Left lung (tissue), 10 donors: ENCODE results near the gene ZDHHC13. TPM values are rescaled to one million over a fixed set of nuclear protein-coding genes. Genes with fewer than 3 reads are reported as not detected.

ENCODE experiments used
- ATAC-seq: fragments of 200-7000 bp; cut with Tn5 transposase; one replicate; pipeline ENCODE4 v1.9.1; 2020; ENCODE audit warnings: moderate library complexity
- DNase-seq, 4 donors: peaks; one replicate each; pipeline ENCODE4 v3.0.0-alpha.2; 2013 to 2020
- H3K27ac ChIP-seq, 2 donors: fragments of 200-600 bp; sonication (generic) in 1 of 2; one replicate each; pipeline versions ENCODE4 v1.5.0 to v1.8.0; 2020 to 2021
- H3K27me3 ChIP-seq, 2 donors: fragments of 200-600 bp; sonication (generic) in 1 of 2; one replicate each; pipeline versions ENCODE4 v1.5.0 to v1.8.0; 2020 to 2021
- H3K36me3 ChIP-seq, 2 donors: fragments of 200-600 bp; sonication (generic) in 1 of 2; one replicate each; pipeline versions ENCODE4 v1.5.0 to v1.8.0; 2020 to 2021
- H3K4me1 ChIP-seq, 2 donors: fragments of 200-600 bp; one replicate each; pipeline ENCODE4 v1.8.0; 2021
- H3K4me3 ChIP-seq, 2 donors: fragments of 200-600 bp; sonication (generic) in 1 of 2; one replicate each; pipeline versions ENCODE4 v1.5.0 to v1.8.0; 2020 to 2021; ENCODE audit warnings: mild to moderate bottlenecking in 1 of 2
- H3K9me3 ChIP-seq, 2 donors: fragments of 200-600 bp; sonication (generic) in 1 of 2; one replicate each; pipeline versions ENCODE4 v1.5.0 to v1.8.0; 2020 to 2021
- CTCF ChIP-seq, 2 donors: fragments of 200-600 bp; sonication (generic) in 1 of 2; IDR thresholded peaks; one replicate each; pipeline versions ENCODE4 v1.5.0 to v1.8.0; 2021; ENCODE audit warnings: antibody characterized with exemption in 2 of 2
- intact Hi-C, 2 donors: fragments of 100-400 bp; cut with DNase I; formaldehyde crosslinking; loops; one replicate each; pipeline versions ENCODE4 v1.11.2 to v1.14.2; 2022
- polyA plus RNA-seq, 6 donors: library from polyadenylated mRNA; unstranded; fragments of 120-200 nt; gene quantifications; one replicate each; pipeline ENCODE4 v1.2.1, GENCODE V29; 2013; ENCODE audit not compliant: insufficient read length in 6 of 6
- total RNA-seq, 2 donors: library from RNA; stranded (reverse); fragmentation: NEBNext Ultra II Directional; extraction: Animal tissue kit (Norgen Biotek cat#: 25700); gene quantifications; one replicate each; pipeline ENCODE4 v1.2.1, GENCODE V29; 2021
- donor health status: DM: no; HTN: yes; CAD: no.
- donor health status: DM: no; HTN: no; CAD: no.

ZDHHC13 gene
- total and polyA plus RNA-seq, 8 donors = 13.7 to 37.9 (median 25.0) TPM

GRCh38 chr11:19209617-19210370 is 92.8 kb downstream of the ZDHHC13 start:
- H3K27me3 ChIP-seq = peaks cover 0 to 16% of the 10 kb centered on the region in 2 donors
- no peak for TF ChIP-seq CTCF (IDR thresholded peaks at IDR 0.05)
- no peaks in the 10 kb centered on the region for H3K4me1 ChIP-seq
- no peak overlapping the region for H3K4me3 ChIP-seq
- no peaks in the 10 kb centered on the region for H3K36me3 ChIP-seq
- intact Hi-C loops = no loop called here
- ATAC-seq (no peak), DNase-seq (no peak)
- no peak overlapping the region for H3K27ac ChIP-seq
- H3K9me3 ChIP-seq = no peaks in the 10 kb centered on the region

DNA sequence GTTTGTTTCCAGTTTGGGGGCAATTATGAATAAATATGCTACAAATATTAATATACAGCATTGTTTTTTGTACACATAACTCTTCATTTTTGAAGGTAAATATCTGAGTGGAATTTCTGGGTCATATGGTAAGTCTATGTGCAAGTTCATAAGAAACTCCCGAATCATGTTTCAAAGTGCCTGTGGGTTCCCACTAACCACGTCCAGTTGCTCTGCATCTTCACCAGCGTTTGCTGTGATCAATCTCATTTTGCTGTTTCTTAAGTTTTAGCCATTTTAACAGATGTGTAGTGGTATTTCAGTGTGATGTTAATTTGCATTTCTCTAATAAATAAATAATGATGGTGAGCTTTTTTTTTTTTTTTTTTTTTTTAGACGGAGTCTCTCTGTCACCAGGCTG is 99.1 kb downstream of the ZDHHC13 start:
- ATAC-seq (no peak), DNase-seq (no peak)
- no peak for TF ChIP-seq CTCF (IDR thresholded peaks at IDR 0.05)

DNA sequence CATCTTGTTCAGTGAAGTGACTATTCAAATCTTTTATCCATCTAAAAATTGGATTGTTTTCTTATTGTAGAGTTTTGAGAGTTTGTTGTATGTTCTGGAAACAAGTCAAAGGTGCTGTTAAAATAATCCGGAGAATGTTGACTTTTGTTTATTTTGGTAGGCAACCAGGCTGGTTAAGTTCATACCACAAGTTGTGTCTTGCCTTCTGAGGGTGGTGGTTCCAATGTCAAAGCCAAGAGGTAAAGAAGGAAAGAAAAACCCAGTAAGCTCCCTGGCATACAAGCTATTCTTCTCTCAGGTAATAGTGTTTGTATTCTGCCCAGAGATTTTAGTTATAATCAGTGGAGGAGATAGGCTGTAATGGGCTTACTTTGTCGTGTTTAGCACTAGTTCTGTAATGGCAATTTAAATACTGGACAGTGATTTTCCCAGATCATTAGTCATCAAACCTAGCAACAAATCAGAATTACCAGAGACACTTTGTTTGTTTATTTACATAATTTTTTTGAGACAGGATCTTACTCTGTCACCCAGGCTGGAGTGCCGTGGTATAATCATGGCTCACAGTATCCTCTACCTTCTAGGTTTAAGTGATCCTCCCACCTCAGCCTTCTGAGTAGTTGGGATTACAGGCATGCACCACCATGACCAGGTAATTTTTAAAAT is 99.9 kb downstream of the ZDHHC13 start:
- Histone ChIP-seq H3K4me1 (no peaks in the 10 kb centered on the region), H3K36me3 (no peaks in the 10 kb centered on the region), H3K4me3 (no peak overlapping the region), H3K27ac (no peak overlapping the region), H3K9me3 (no peaks in the 10 kb centered on the region), H3K27me3 (peaks cover 0 to 9% of the 10 kb centered on the region in 2 donors)
- ATAC-seq (no peak), DNase-seq (no peak)
- TF ChIP-seq CTCF (IDR thresholded peaks at IDR 0.05) = no peak
- intact Hi-C loops = no loop called here

More for the DNA sequence above, 99.1 kb downstream of the ZDHHC13 start:
- Histone ChIP-seq H3K4me3 (no peak overlapping the region), H3K27ac (no peak overlapping the region), H3K36me3 (no peaks in the 10 kb centered on the region), H3K4me1 (no peaks in the 10 kb centered on the region), H3K27me3 (peaks cover 0 to 9% of the 10 kb centered on the region in 2 donors), H3K9me3 (no peaks in the 10 kb centered on the region)
- intact Hi-C loops = no loop called here

DNA sequence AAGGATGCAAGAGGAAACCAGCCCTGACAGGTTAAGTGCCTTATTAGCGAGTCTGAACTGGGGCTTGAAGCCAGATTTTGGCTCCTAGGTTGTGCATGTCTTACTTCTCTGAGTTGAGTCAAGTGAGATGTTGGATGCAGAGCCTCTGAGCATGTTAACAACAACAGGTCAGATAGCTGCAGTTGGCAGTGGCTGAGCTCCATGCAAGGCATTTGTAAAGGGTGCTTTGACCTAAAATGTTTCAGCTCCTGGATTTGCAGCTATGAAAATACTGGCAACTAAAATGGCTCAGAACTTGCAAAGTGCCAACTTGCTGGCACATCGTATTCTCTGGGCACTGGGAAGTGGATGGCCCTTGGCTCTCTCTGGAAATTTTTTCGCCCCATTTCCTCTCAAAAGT is 101.2 kb downstream of the ZDHHC13 start:
- DNase-seq = no peak
- no peaks in the 10 kb centered on the region for H3K4me1 ChIP-seq
- TF ChIP-seq CTCF (IDR thresholded peaks at IDR 0.05) = no peak
- no peaks in the 10 kb centered on the region for H3K9me3 ChIP-seq
- ATAC-seq = no peak
- H3K27ac ChIP-seq = no peak overlapping the region
- H3K36me3 ChIP-seq = peaks cover 0 to 2% of the 10 kb centered on the region in 2 donors
- H3K4me3 ChIP-seq = no peak overlapping the region
- intact Hi-C loops = no loop called here
- H3K27me3 ChIP-seq = peaks cover 0 to 9% of the 10 kb centered on the region in 2 donors

- no peak for TF ChIP-seq CTCF (IDR thresholded peaks at IDR 0.05)
- H3K27ac ChIP-seq = no peak overlapping the region
- H3K4me1 ChIP-seq = no peaks in the 10 kb centered on the region
- ATAC-seq (no peak), DNase-seq (peak in 1 of 4 donors; percentile 32)
- H3K36me3 ChIP-seq = peaks cover 0 to 8% of the 10 kb centered on the region in 2 donors
- intact Hi-C loops = no loop called here
- peaks cover 0 to 6% of the 10 kb centered on the region in 2 donors for H3K27me3 ChIP-seq
- no peaks in the 10 kb centered on the region for H3K9me3 ChIP-seq
- H3K4me3 ChIP-seq = no peak overlapping the region
Measured at GRCh38 chr11:19218786-19219460, 102.0 kb downstream of the ZDHHC13 start.
